SK-N-SH (cell line): ENCODE results near the gene TOP3B. TPM values are rescaled to one million over a fixed set of nuclear protein-coding genes. Genes with fewer than 3 reads are reported as not detected.

Experiments
- CTCF ChIA-PET: fragments of 300-600, 350-600 bp; formaldehyde crosslinking; extraction: SDS; loops from one replicate; lab custom pipeline; 2021; lab: Yijun Ruan, JAX
- POLR2A ChIA-PET: fragments of 350-600 bp; sonication (Branson Sonifier 250); formaldehyde crosslinking; extraction: SDS; loops from one replicate; lab custom pipeline; 2020; ENCODE audit warnings: antibody characterized with exemption, inconsistent platforms; lab: Yijun Ruan, JAX
- DNase-seq: peaks from one replicate; pipeline ENCODE4 v3.0.0; 2012
- H2AFZ ChIP-seq: fragments of 200-600 bp; sonication (generic); 2 replicates; pipeline ENCODE4 v1.8.1; 2016; ENCODE audit warnings: antibody characterized with exemption, mild to moderate bottlenecking, low read depth
- H3F3A ChIP-seq: fragments of 200-600 bp; sonication (generic); replicated peaks from 2 replicates; pipeline ENCODE3; 2016; ENCODE audit warnings: antibody characterized with exemption, mild to moderate bottlenecking; ENCODE audit not compliant: insufficient read depth
- H3K27ac ChIP-seq, 2 experiments: fragments of 200-500 bp in 1 of 2; fragments of 200-600 bp in 1 of 2; sonication (Bioruptor generic) in 1 of 2; sonication (generic), shearing (Covaris generic) in 1 of 2; 2 replicates each; pipeline versions ENCODE4 v1.5.1 to v1.6.1; 2014 to 2016; ENCODE audit warnings: low read depth in 2 of 2, inconsistent platforms in 1 of 2, low read length in 1 of 2, mild to moderate bottlenecking in 1 of 2, mixed read lengths in 1 of 2
- H3K27me3 ChIP-seq: fragments of 200-600 bp; sonication (generic), shearing (Covaris generic); 2 replicates; pipeline ENCODE4 v1.6.1; 2016; ENCODE audit warnings: mixed run types; ENCODE audit not compliant: insufficient read depth
- H3K36me3 ChIP-seq, 2 experiments: fragments of 200-500 bp in 1 of 2; fragments of 200-600 bp in 1 of 2; sonication (Bioruptor generic) in 1 of 2; sonication (generic) in 1 of 2; replicated peaks in 1 of 2; 2 replicates each; pipeline versions ENCODE3 to v1.5.1; 2014 to 2016; ENCODE audit warnings: low read length in 1 of 2, mild to moderate bottlenecking in 1 of 2; ENCODE audit not compliant: insufficient read depth in 2 of 2, control insufficient read depth in 1 of 2
- H3K4me1 ChIP-seq, 2 experiments: fragments of 200-500 bp in 1 of 2; fragments of 200-600 bp in 1 of 2; sonication (Bioruptor generic) in 1 of 2; sonication (generic), shearing (Covaris generic) in 1 of 2; 2 replicates each; pipeline versions ENCODE4 v1.5.1 to v1.6.1; 2014 to 2016; ENCODE audit warnings: low read depth in 1 of 2, low read length in 1 of 2, mixed run types in 1 of 2; ENCODE audit not compliant: insufficient read depth in 2 of 2, control insufficient read depth in 1 of 2
- H3K4me2 ChIP-seq: fragments of 200-600 bp; sonication (generic), shearing (Covaris generic); 2 replicates; pipeline ENCODE4 v1.6.1; 2017; ENCODE audit warnings: mixed run types
- H3K4me3 ChIP-seq, 2 experiments: fragments of 200-500 bp in 1 of 2; fragments of 200-600 bp in 1 of 2; sonication (Bioruptor generic) in 1 of 2; sonication (generic), shearing (Covaris generic) in 1 of 2; 2 replicates each; pipeline versions ENCODE4 v1.5.1 to v1.8.1; 2014 to 2016; ENCODE audit warnings: low read depth in 2 of 2, inconsistent platforms in 1 of 2, low read length in 1 of 2, mild to moderate bottlenecking in 1 of 2, mixed read lengths in 1 of 2, moderate library complexity in 1 of 2
- H3K79me2 ChIP-seq: fragments of 200-600 bp; sonication (generic); 2 replicates; pipeline ENCODE4 v1.8.1; 2017; ENCODE audit warnings: mild to moderate bottlenecking; ENCODE audit not compliant: insufficient read depth
- H3K9ac ChIP-seq: fragments of 200-600 bp; sonication (generic); 2 replicates; pipeline ENCODE4 v1.6.1; 2017; ENCODE audit warnings: mixed run types
- H3K9me2 ChIP-seq: fragments of 200-600 bp; sonication (generic); 2 replicates; pipeline ENCODE4 v1.6.1; 2017; ENCODE audit warnings: mixed run types
- H3K9me3 ChIP-seq: fragments of 200-600 bp; sonication (generic); 2 replicates; pipeline ENCODE4 v1.6.1; 2017; ENCODE audit warnings: mixed run types, mild to moderate bottlenecking, moderate library complexity
- H4K20me1 ChIP-seq: fragments of 200-600 bp; sonication (generic); 2 replicates; pipeline ENCODE4 v1.6.1; 2017; ENCODE audit warnings: mild to moderate bottlenecking, mixed run types; ENCODE audit not compliant: insufficient read depth
- CHD2 ChIP-seq: fragments of 150-350 bp; IDR thresholded peaks from 2 replicates; pipeline ENCODE4 v1.6.1; 2018; ENCODE audit warnings: low read length; ENCODE audit not compliant: partially characterized antibody
- CTCF ChIP-seq: fragments of 200-600 bp; sonication (generic); IDR thresholded peaks from 2 replicates; pipeline ENCODE4 v1.6.1; 2017; ENCODE audit warnings: antibody characterized with exemption, mild to moderate bottlenecking, moderate library complexity
- ELF1 ChIP-seq: IDR thresholded peaks from 2 replicates; pipeline ENCODE4 v1.4.0; 2012
- FOXJ3 ChIP-seq: sonication (generic); formaldehyde crosslinking; IDR thresholded peaks from 2 replicates; pipeline ENCODE4 v1.5.1; 2020; ENCODE audit warnings: mild to moderate bottlenecking, missing genetic modification reagents
- GABPA ChIP-seq: IDR thresholded peaks from 2 replicates; pipeline ENCODE4 v1.4.0; 2012; ENCODE audit warnings: low read depth, mild to moderate bottlenecking
- IRF3 ChIP-seq: fragments of 150-350 bp; IDR thresholded peaks from 2 replicates; pipeline ENCODE4 v1.6.1; 2016; ENCODE audit warnings: mild to moderate bottlenecking, low read depth, low read length
- JUND ChIP-seq: IDR thresholded peaks from 2 replicates; pipeline ENCODE4 v1.4.0; 2012
- MEF2A ChIP-seq: IDR thresholded peaks from 2 replicates; pipeline ENCODE4 v1.4.0; 2012; ENCODE audit warnings: low read depth, borderline replicate concordance
- MXI1 ChIP-seq: IDR thresholded peaks from 2 replicates; pipeline ENCODE4 v1.6.1; 2012; ENCODE audit warnings: mild to moderate bottlenecking, low read depth, low read length, improper control_type of control experiment
- NFIC ChIP-seq: IDR thresholded peaks from 2 replicates; pipeline ENCODE4 v1.4.0; 2012; ENCODE audit warnings: borderline replicate concordance
- NRF1 ChIP-seq: IDR thresholded peaks from 2 replicates; pipeline ENCODE4 v1.6.1; 2012; ENCODE audit warnings: low read depth, mild to moderate bottlenecking, low read length
- POLR2AphosphoS5 ChIP-seq: IDR thresholded peaks from 2 replicates; pipeline ENCODE4 v1.6.1; 2012; ENCODE audit warnings: low read depth, low read length
- RAD21 ChIP-seq: IDR thresholded peaks from 2 replicates; pipeline ENCODE4 v1.6.1; 2012; ENCODE audit warnings: mild to moderate bottlenecking, low read length
- RCOR1 ChIP-seq: fragments of 150-350 bp; IDR thresholded peaks from 2 replicates; pipeline ENCODE4 v1.6.1; 2017; ENCODE audit warnings: antibody characterized with exemption, low read length
- REST ChIP-seq: IDR thresholded peaks from 2 replicates; pipeline ENCODE4 v1.6.1; 2012; ENCODE audit warnings: mild to moderate bottlenecking, low read depth, low read length, moderate library complexity
- RFX5 ChIP-seq: IDR thresholded peaks from 2 replicates; pipeline ENCODE4 v1.6.1; 2012; ENCODE audit warnings: mild to moderate bottlenecking, improper control_type of control experiment, low read length
- SMC3 ChIP-seq: IDR thresholded peaks from 2 replicates; pipeline ENCODE4 v1.6.1; 2012; ENCODE audit warnings: low read depth, low read length, improper control_type of control experiment
- TAF1 ChIP-seq: IDR thresholded peaks from 2 replicates; pipeline ENCODE4 v1.6.1; 2012; ENCODE audit warnings: low read depth, mild to moderate bottlenecking, low read length, moderate library complexity, borderline replicate concordance
- TEAD4 ChIP-seq: IDR thresholded peaks from 2 replicates; pipeline ENCODE4 v1.4.0; 2012; ENCODE audit warnings: mild to moderate bottlenecking, borderline replicate concordance; ENCODE audit not compliant: insufficient read depth
- USF2 ChIP-seq: fragments of 150-350 bp; IDR thresholded peaks from 2 replicates; pipeline ENCODE4 v1.6.1; 2017; ENCODE audit warnings: antibody characterized with exemption, low read length, low read depth, borderline replicate concordance
- ZBTB33 ChIP-seq: IDR thresholded peaks from 2 replicates; pipeline ENCODE4 v1.4.0; 2012; ENCODE audit warnings: low read depth, borderline replicate concordance
- WGBS: methylation state at CpG from one replicate; pipeline ENCODE4 v1.1.6; 2017; ENCODE audit warnings: low lambda C conversion rate; 5-methylcytosine and 5-hydroxymethylcytosine counted together
- polyA plus RNA-seq, 3 experiments: library from polyadenylated mRNA; depleted of rRNA; stranded (reverse); fragments of >200 nt; gene quantifications; 2 replicates each; pipeline ENCODE4 v1.2.3, GENCODE V29; 2012

The TOP3B gene
- polyA plus RNA-seq, 1 of the 3 experiments (the other 2 are of a cell fraction) = 14.4 TPM

GRCh38 chr22:21938071-21938822 lies 44.3 kb downstream of the TOP3B start (continued):
- TF ChIP-seq ELF1 (no peak), MEF2A (no peak), CHD2 (peak; percentile 17), SMC3 (peak; percentile 74), TAF1 (no peak), MXI1 (peak; percentile 81), FOXJ3 (CRISPR knock-in tag) (no peak), IRF3 (no peak), ZBTB33 (no peak), RCOR1 (no peak), NRF1 (no peak), USF2 (no peak), JUND (no peak), RAD21 (peak; percentile 88), TEAD4 (no peak), RFX5 (no peak)

- Histone ChIP-seq H3K27ac (peak overlapping the region; percentile 89 to 95), H3K4me3 (peak overlapping the region; percentile 51 to 52; a peak in 2 of 4 replicates), H3K27me3 (no peaks in the 10 kb centered on the region), H3K79me2 (peaks cover 45% of the 10 kb centered on the region; the same call in 1 of the 2 replicates), H4K20me1 (no peaks in the 10 kb centered on the region), H3K9me3 (no peaks in the 10 kb centered on the region), H3F3A (peaks cover 26% of the 10 kb centered on the region), H3K9me2 (no peaks in the 10 kb centered on the region), H3K4me2 (peak overlapping the region; percentile 84; the same call in 1 of the 2 replicates), H3K36me3 (peaks cover 15 to 23% of the 10 kb centered on the region in 2 experiments), H3K4me1 (peaks cover 23 to 34% of the 10 kb centered on the region in 2 experiments; a peak in 3 of 4 replicates), H2AFZ (no peak overlapping the region), H3K9ac (peak overlapping the region; percentile 68)
- CTCF ChIA-PET = interaction anchor here (0.6 to 8.6 kb wide), 51 partner anchors 12 to 308 kb away, joined by 3 to 173 read pairs (median 6); partner anchors contain the start of genes MAPK1, PPIL2, PPM1F and TOP3B
- WGBS = 60% methylated on average over 3 of the region's 8 CpGs
- DNase-seq = no peak
- POLR2A ChIA-PET = interaction anchor here (0.6 to 1.8 kb wide), 4 partner anchors 15 to 284 kb away, joined by 3 to 10 read pairs (median 6); partner anchors contain the start of genes PPM1F, TOP3B and YPEL1
- no peak for TF ChIP-seq MEF2A
- no peak for TF ChIP-seq NFIC
- TF ChIP-seq CTCF = no peak
- no peak for TF ChIP-seq POLR2AphosphoS5
- no peak for TF ChIP-seq USF2
- TF ChIP-seq REST = no peak
- no peak for TF ChIP-seq NRF1
- TF ChIP-seq GABPA = no peak
Measured at GRCh38 chr22:21937821-21938070, 44.8 kb downstream of the TOP3B start.
